Colon (tissue), 2 donors: ENCODE data around the gene CD79B.

Experiments
- FAIRE-seq: peaks from 2 replicates; lab custom pipeline; 2012; peaks lifted over from hg19 to GRCh38; lab: Jason Lieb, UNC
- donor health status: control.
- donor health status: control.

Gene CD79B

GRCh38 chr17:63931981-63932561, at the start of gene CD79B:
CD79B (minus strand) TSS chr17:63932331; CDS start chr17:63932261, 70 bp downstream.
- no peak for FAIRE-seq

DNA sequence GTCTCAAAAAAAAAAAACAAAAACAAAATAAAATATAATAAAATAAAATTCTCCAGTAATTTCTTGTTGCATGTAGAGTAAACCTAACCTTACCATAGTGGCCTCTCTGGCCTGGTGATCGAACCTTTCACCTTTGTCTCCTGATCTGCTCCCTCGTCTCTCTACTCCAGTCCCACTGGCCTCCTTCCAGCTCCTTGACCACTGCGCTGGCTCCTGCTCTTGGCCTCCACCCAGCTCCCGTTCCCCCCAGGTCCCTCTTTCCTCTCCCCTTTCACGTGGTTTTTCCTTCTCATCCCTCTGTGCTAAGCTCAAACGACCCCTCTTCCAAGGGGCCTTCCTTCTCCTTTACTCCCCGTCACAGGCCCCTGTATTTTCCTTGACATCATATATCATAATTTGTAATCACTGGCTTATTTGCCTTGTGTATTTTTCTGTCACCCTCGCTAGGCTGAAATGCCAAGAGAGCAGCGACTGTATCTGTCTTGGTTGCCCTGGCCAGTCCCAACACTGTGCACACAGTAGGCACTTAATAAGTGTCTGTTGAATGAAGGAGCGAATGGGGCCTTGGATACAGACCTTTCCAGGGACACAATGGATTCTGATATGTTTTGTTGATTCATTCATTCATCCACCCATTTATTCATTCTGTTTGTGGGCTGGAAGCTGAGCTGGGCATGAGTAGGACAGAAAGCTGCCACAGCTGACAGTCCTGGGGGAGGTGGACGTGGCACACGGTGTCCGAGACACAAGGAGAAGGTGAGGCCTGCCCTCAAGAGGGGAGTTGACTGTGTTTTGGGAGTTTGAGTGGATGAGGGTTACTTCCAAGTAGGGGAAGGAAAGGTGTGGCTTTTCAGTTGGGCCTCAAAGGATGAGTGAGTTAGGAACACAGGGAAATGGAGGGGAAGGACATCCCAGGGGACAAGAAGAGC, 46.4 kb upstream of the CD79B start:
- no peak for FAIRE-seq

GRCh38 chr17:63976702-63977101, 44.6 kb upstream of the CD79B start:
- FAIRE-seq = no peak

DNA sequence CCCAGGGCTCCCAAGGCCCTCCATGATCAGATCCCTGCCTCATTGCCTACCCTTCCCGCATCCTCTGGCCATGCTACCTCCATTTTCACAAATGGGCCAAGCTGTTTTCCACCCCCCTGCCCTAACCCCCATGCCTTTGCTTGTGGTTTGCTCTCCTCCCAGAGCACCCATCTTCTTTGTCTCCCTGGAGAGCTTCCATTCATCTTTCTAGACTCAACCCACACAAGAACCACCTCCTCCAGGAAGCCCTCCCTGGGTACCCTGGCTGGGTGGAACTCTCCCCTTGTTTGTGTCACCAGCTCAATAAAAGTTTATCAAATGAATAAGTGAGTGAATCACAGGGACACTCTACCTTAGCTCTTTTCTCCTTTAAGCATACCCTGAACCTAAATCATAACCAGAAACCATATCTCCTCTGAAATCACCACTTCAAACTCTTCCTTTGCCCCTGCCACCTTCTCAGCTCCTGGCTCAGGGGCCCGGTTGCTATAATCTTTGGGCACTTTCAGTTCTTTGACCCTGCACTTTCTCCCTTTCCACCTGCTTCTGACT, 43.5 kb upstream of the CD79B start:
- FAIRE-seq = no peak

- no peak for FAIRE-seq
Observed at GRCh38 chr17:63974594-63975192, 42.6 kb upstream of the CD79B start.

GRCh38 chr17:63973930-63974593, 41.9 kb upstream of the CD79B start:
- FAIRE-seq = no peak

GRCh38 chr17:63973247-63973646, 41.1 kb upstream of the CD79B start:
- FAIRE-seq = no peak

GRCh38 chr17:63972796-63973195, 40.7 kb upstream of the CD79B start, which contains the start of gene SCN4A:
SCN4A (minus strand) TSS chr17:63972918; CDS start chr17:63972841, 77 bp downstream.
- no peak for FAIRE-seq

DNA sequence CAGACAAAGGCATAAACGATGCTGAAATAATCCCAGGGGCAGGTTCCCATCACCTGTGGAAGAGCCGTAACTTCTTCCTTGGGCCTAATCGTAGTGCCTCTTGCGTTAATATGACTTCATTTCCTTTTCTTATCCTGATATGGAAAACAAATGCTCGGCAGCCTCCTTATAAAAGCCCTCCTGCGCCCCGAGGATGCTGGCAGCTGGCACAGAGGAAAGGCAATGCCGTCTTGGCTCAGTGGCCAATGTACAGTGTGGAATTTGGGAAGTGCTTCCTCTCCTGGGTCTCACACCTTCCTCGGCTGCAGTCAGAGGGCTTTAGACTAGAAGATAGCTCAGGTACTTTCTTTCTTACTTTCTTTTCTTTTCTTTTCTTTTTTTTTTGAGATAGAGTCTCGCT, 37.1 kb upstream of the CD79B start:
- FAIRE-seq = no peak

DNA sequence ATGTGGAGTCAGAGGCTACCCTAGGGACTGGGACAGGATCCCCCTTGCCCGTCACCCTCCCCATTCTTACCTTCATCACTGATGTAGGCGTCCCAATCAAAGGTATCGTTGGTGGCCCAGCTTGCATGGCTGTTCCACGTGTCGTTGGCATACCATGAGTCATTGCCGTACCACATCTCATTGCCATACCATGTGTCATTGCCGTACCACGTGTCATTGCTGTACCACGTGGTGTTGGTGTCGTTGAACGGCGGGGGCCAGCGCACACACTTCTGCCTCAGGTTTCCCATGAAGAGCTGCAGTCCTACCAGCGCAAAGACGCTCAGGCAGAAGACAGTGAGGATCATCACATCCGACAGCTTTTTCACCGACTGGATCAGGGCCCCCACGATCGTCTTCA, 35.8 kb upstream of the CD79B start:
- no peak for FAIRE-seq

GRCh38 chr17:63966646-63967264, 34.6 kb upstream of the CD79B start:
- no peak for FAIRE-seq

- FAIRE-seq = no peak
Observed at GRCh38 chr17:63963123-63963522, 31.0 kb upstream of the CD79B start.

GRCh38 chr17:63962298-63962744, 30.2 kb upstream of the CD79B start:
- no peak for FAIRE-seq

DNA sequence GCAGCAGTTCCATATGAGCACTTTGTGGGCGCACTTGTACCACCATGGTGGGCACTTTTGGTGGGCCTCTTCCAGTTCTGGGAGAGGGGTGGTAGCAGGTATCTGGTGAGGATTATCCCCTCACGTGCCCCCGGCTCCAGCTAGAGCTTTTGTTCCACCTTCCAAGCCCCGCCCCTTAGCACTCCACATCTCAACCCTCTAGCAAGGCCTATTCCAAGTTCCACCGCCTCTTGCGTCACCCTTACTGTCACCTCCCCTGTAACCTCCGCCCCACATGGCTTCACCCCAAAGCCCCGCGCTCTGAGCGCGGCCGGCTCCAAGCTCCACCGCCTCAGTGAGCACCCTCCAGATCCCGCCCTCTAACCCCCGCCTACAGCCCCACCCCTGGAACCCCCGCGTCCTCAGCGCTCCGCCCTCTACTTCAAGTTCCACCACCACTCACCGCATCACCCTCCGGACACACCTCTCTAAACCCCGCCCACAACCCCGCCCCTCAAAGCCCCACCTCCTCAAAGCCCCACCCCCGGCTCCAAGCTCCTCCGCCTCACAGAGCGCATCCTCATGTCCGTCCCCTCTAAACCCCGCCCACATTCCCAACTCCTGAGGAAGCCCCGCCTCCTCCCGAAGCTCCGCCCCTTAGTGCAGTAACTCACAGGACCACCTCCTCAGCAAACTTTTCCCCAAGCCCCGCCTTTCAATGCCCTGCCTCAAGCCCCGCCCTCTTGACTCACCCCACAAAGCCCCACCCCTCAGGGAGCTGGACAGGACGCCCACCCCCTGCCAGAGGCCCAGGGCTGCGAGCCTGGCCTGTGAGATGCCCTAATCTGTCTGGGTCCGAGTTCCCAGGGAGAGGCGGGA, 29.5 kb upstream of the CD79B start:
- no peak for FAIRE-seq

DNA sequence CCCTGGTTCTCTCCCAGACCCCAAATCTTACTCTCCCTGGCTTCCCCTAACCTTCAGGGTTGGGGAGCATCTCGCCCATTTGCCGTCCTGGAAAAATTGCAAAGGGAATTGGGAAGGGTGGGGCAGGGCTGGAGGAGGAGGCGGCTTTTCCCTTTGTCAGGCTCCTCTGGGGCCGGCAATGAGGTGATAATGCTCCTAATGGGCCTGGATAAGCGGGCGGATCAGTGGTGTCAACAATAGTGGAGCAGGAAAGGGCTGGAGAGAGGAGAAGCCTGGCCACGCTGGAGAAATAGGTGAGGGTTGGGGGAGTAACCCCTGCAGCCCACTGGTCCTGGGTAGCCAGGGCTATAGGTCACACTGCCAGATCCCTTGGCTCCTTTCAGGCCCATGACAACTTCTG, 28.3 kb upstream of the CD79B start:
- FAIRE-seq = no peak

DNA sequence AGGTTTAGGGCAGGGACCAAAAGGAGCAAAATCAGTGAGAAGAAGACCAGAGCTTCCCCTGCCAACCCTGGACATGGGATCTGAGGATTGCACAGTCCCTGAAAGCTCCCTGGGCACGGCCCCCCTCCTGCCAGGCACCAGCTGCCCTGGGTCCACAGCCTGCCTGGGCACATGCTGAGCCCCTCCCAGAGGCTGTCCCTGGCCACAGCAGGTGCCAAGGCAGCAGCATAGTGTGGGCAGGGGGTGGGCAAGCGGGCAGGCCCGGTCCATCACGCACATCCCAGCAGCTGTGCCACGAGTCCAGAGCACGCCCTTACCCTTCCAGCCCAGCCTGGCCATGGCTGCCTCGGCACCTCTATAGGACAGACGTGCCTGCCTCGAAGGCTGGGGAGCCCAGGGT, 27.9 kb upstream of the CD79B start:
- FAIRE-seq = no peak

GRCh38 chr17:63956296-63956920, 24.3 kb upstream of the CD79B start:
- FAIRE-seq = no peak

- FAIRE-seq = no peak
Observed at GRCh38 chr17:63955791-63956190, 23.7 kb upstream of the CD79B start.

DNA sequence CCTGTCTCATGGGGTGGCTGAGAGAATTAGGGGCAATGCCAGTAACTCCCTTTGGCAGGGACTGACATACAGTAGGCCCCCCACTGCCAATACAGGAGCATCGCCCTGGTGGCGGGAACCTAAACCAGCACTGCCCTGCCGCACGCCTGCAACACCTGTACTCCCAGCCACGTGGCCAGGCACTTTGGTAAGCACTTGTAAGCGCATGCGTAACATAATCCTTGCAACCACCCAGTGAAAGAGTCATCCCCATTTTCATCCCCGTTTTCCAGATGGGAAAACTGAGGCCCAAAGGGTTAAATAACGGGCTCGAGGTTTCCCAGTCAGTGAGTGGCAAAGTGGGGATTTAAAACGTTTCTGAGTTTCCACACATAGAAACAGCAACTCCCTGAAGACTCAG, 23.1 kb upstream of the CD79B start:
- no peak for FAIRE-seq

DNA sequence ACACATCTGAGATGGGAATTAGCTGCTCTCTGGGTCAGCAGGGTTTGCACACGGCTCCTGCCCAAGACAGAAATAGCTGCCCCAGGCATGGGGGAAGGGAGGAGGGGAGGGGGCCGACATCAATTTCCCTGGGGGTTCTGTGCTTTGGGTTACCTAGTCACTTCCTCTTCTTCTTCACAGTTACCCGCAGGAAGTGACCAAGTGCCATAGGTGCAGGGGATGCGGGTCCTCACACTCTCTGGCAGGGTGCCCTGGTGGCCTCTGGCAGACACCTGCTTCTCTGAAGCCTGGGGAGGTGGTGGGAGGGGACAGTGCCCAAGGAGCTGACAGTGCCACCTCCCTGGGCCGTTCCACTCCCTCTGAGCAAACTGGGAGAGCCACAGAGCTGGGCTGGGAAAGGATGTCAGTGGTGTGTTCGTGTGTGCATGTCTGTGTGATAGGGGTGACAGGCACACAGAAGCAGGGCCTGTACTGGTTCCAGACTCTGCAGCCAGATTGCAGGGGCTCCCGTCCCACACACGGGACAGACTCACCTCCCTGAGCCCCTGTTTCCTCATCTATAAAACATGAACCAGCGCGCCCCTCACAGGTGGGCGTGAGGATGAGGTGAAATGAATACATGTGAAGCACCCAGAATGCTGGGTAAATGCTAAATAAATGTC, 22.4 kb upstream of the CD79B start:
- no peak for FAIRE-seq
